NCI-H1092 (cell line): Measurements from ENCODE around the gene GEN1.

ENCODE experiments used
- DNase-seq: peaks from one replicate; lab custom pipeline; 2025; lab: John Stamatoyannopoulos, UW

Gene GEN1

GRCh38 chr2:17827785-17828184 lies 73.8 kb downstream of the GEN1 start:
- DNase-seq, result no peak

DNA sequence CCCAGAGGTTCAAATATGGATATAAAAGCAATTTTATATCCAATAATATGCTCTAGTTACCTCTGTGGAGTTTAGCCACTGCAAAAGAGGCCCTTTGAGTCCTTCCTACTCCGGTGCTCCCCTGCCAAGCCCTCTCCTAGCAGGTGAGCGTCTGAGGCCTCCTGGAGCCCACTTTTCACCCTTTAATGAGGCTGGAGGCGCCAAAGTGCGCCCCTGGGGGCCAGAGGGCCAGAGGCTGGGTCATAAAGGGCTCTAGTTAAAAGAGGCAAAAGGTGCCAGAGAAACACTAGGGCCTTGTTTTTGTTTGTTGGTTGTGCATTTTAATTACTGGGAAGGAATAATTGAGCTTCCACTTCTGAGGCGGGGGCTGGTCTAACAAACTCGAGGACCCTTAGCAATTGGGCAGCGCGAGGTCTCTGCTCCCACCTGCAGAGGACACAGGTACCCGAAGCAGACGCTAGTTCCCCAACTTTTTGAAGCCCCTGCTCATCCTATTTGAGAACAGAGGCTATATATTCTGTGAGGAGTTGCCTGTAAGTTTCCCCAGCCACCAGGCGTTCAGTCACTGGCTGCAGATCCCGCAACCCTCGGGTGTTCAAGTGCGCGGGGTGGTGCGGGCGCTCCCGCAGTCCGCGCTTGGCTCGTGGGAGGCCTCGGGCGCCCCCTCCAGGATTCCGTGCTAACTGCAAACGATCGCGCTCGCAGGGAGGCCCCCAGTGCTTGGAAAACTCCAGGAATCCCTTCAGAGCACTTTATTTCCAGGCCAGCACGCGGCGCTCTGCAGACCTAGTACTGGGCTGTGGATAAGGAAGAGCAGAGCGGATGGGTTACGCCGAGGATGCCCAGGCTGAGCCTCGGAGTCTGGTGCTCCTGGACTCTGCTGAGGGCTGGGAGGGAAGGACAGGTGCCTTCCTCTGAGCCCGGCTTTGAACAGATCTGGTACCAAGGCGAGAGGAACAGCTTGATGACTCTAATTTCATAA lies 76.4 kb downstream of the GEN1 start:
- DNase-seq, result peak; percentile 31

DNA sequence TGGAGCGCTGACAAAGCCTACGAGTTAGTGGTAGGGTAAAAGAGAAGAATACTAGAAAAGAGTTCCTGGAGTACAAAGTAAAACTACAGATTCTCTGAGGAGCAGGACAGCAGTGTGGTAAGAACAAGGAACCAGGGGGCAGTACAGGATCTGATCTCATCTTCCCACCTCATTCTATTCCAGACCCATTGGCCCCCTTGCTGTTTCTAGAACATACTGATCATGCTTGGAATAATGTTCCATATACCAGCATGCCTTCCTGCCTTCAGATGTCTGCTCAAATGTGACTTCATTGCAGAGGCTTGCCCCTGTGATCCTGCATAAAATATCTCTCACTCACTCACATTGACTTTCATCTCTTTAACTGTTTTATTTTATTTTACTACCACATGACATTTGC lies 81.6 kb downstream of the GEN1 start:
- DNase-seq, result no peak
